ENCODE results near the gene SLC1A4.

GRCh38 chr2:64995041-64995440, 5.8 kb downstream of the SLC1A4 start:
- TF ChIP-seq EZH2 (IDR thresholded peaks at IDR 0.05; ENCODE audit: insufficient read depth, poor library complexity, severe bottlenecking) (no peak), EZH2phosphoT487 (IDR thresholded peaks at IDR 0.05; ENCODE audit: insufficient read depth, low read depth) (no peak)
